IMR-90 (cell line): ENCODE measurements around the gene TRMT11. TPM values are rescaled to one million over a fixed set of nuclear protein-coding genes. Genes with fewer than 3 reads are reported as not detected.

Experiments used
- ATAC-seq: fragments of 200-7000 bp; cut with Tn5 transposase; 2 replicates; pipeline ENCODE4 v1.9.1; 2020; ENCODE audit warnings: low read depth, mild to moderate bottlenecking, moderate library complexity
- BruUV-seq: library from RNA; stranded (reverse); fragments of 400-500 nt; replicated peaks from 2 replicates; lab custom pipeline; 2021; lab: Mats Ljungman, UMichigan
- CTCF ChIA-PET: fragments of 300-600 bp; formaldehyde crosslinking; extraction: SDS; loops from one replicate; lab custom pipeline; 2021; ENCODE audit warnings: antibody characterized with exemption; lab: Yijun Ruan, JAX
- POLR2A ChIA-PET: fragments of 300-600 bp; sonication (Branson Sonifier 250); formaldehyde crosslinking; loops from one replicate; lab custom pipeline; 2022; ENCODE audit warnings: antibody characterized with exemption; ENCODE audit not compliant: unreplicated experiment; lab: Charles Lee
- DNase-seq: peaks from one replicate; pipeline ENCODE4 v3.0.0; 2013
- H2AFZ ChIP-seq: replicated peaks from 2 replicates; pipeline ENCODE3; 2013; ENCODE audit warnings: low read length, mild to moderate bottlenecking; ENCODE audit not compliant: poor library complexity
- H2AK5ac ChIP-seq: 2 replicates; pipeline ENCODE4 v1.6.1; 2013; ENCODE audit warnings: low read depth, low read length, inconsistent platforms
- H2AK9ac ChIP-seq: replicated peaks from 2 replicates; pipeline ENCODE3; 2013; ENCODE audit warnings: mild to moderate bottlenecking, low read depth, low read length, moderate library complexity; ENCODE audit not compliant: poor library complexity
- H2BK120ac ChIP-seq: 2 replicates; pipeline ENCODE4 v1.6.1; 2013; ENCODE audit warnings: low read depth, low read length, inconsistent platforms
- H2BK15ac ChIP-seq: 3 replicates; pipeline ENCODE4 v1.6.1; 2013; ENCODE audit warnings: low read depth, low read length, inconsistent platforms
- H2BK20ac ChIP-seq: 2 replicates; pipeline ENCODE4 v1.6.1; 2013; ENCODE audit warnings: low read depth, mild to moderate bottlenecking, inconsistent platforms, low read length, moderate library complexity
- H2BK5ac ChIP-seq: 2 replicates; pipeline ENCODE4 v1.6.1; 2013; ENCODE audit warnings: mild to moderate bottlenecking, low read depth, low read length, inconsistent platforms; ENCODE audit not compliant: poor library complexity, severe bottlenecking
- H3K14ac ChIP-seq: replicated peaks from 2 replicates; pipeline ENCODE4 v1.6.1; 2013; ENCODE audit warnings: low read depth, low read length, inconsistent platforms
- H3K18ac ChIP-seq: 2 replicates; pipeline ENCODE4 v1.6.1; 2013; ENCODE audit warnings: low read depth, low read length, control low read depth
- H3K23ac ChIP-seq: 2 replicates; pipeline ENCODE4 v1.6.1; 2013; ENCODE audit warnings: low read depth, low read length, inconsistent platforms
- H3K27ac ChIP-seq: 2 replicates; pipeline ENCODE4 v1.5.1; 2013; ENCODE audit warnings: mild to moderate bottlenecking, control low read depth, low read length; ENCODE audit not compliant: insufficient read depth
- H3K27me3 ChIP-seq: 2 replicates; pipeline ENCODE4 v1.6.1; 2013; ENCODE audit warnings: low read length; ENCODE audit not compliant: control insufficient read depth, insufficient read depth
- H3K36me3 ChIP-seq: 2 replicates; pipeline ENCODE4 v1.6.1; 2013; ENCODE audit warnings: low read length, mixed read lengths; ENCODE audit not compliant: control insufficient read depth, insufficient read depth
- H3K4ac ChIP-seq: 2 replicates; pipeline ENCODE4 v1.6.1; 2013; ENCODE audit warnings: low read depth, low read length, inconsistent platforms
- H3K4me1 ChIP-seq: 2 replicates; pipeline ENCODE4 v1.6.1; 2013; ENCODE audit warnings: low read length, mixed read lengths; ENCODE audit not compliant: control insufficient read depth, insufficient read depth
- H3K4me2 ChIP-seq: 2 replicates; pipeline ENCODE4 v1.6.1; 2013; ENCODE audit warnings: low read depth, mild to moderate bottlenecking, control low read depth, low read length, moderate library complexity
- H3K4me3 ChIP-seq: 2 replicates; pipeline ENCODE4 v1.5.1; 2013; ENCODE audit warnings: low read depth, mild to moderate bottlenecking, control low read depth, low read length, moderate library complexity; ENCODE audit not compliant: insufficient read depth
- H3K56ac ChIP-seq: 2 replicates; pipeline ENCODE4 v1.6.1; 2013; ENCODE audit warnings: low read length, inconsistent platforms; ENCODE audit not compliant: insufficient read depth; ENCODE audit errors: extremely low read depth
- H3K79me1 ChIP-seq, 2 experiments: 2 replicates each; pipeline ENCODE4 v1.6.1; 2013; ENCODE audit warnings: low read length in 2 of 2, inconsistent platforms in 1 of 2, low read depth in 1 of 2
- H3K9ac ChIP-seq: 2 replicates; pipeline ENCODE4 v1.6.1; 2013; ENCODE audit warnings: low read depth, low read length, control low read depth
- H3K9me1 ChIP-seq: 2 replicates; pipeline ENCODE4 v1.6.1; 2013; ENCODE audit warnings: low read length, inconsistent platforms; ENCODE audit not compliant: insufficient read depth
- H3K9me3 ChIP-seq: 2 replicates; pipeline ENCODE4 v1.6.1; 2013; ENCODE audit warnings: low read length; ENCODE audit not compliant: control insufficient read depth, insufficient read depth
- H4K20me1 ChIP-seq: 2 replicates; pipeline ENCODE4 v1.6.1; 2013; ENCODE audit warnings: low read length, inconsistent platforms; ENCODE audit not compliant: insufficient read depth
- H4K5ac ChIP-seq: 2 replicates; pipeline ENCODE4 v1.6.1; 2013; ENCODE audit warnings: mild to moderate bottlenecking, low read depth, low read length, control low read depth
- H4K8ac ChIP-seq, 2 experiments: 2 replicates each; pipeline ENCODE4 v1.6.1; 2013; ENCODE audit warnings: low read depth in 2 of 2, low read length in 2 of 2, control low read depth in 1 of 2, inconsistent platforms in 1 of 2
- H4K91ac ChIP-seq: 2 replicates; pipeline ENCODE4 v1.6.1; 2013; ENCODE audit warnings: low read depth, low read length, inconsistent platforms; ENCODE audit not compliant: insufficient read depth
- BHLHE40 ChIP-seq: fragments of 150-350 bp; IDR thresholded peaks from 2 replicates; pipeline ENCODE4 v1.6.1; 2016; ENCODE audit warnings: mild to moderate bottlenecking, low read depth, low read length
- CEBPB ChIP-seq: IDR thresholded peaks from 2 replicates; pipeline ENCODE4 v1.6.1; 2012; ENCODE audit warnings: low read depth, low read length, improper control_type of control experiment
- CHD1 ChIP-seq: IDR thresholded peaks from 2 replicates; pipeline ENCODE4 v1.6.1; 2012; ENCODE audit warnings: low read depth, low read length, improper control_type of control experiment
- FOS ChIP-seq: fragments of 150-350 bp; IDR thresholded peaks from 2 replicates; pipeline ENCODE4 v1.6.1; 2016; ENCODE audit warnings: low read depth, low read length
- MAFK ChIP-seq: IDR thresholded peaks from 2 replicates; pipeline ENCODE4 v1.6.1; 2012; ENCODE audit warnings: low read depth, low read length, improper control_type of control experiment
- MAZ ChIP-seq: IDR thresholded peaks from 2 replicates; pipeline ENCODE4 v1.6.1; 2012; ENCODE audit warnings: low read depth, mild to moderate bottlenecking, low read length, improper control_type of control experiment, moderate library complexity, borderline replicate concordance
- MXI1 ChIP-seq: IDR thresholded peaks from 2 replicates; pipeline ENCODE4 v1.6.1; 2012; ENCODE audit warnings: low read depth, mild to moderate bottlenecking, low read length, moderate library complexity, borderline replicate concordance
- NFE2L2 ChIP-seq: fragments of 150-350 bp; IDR thresholded peaks from 2 replicates; pipeline ENCODE4 v1.6.1; 2016; ENCODE audit warnings: low read depth, mild to moderate bottlenecking, low read length
- POLR2A ChIP-seq: IDR thresholded peaks from 2 replicates; pipeline ENCODE4 v1.6.1; 2012; ENCODE audit warnings: mild to moderate bottlenecking, low read depth, low read length
- RCOR1 ChIP-seq: IDR thresholded peaks from 2 replicates; pipeline ENCODE4 v1.6.1; 2012; ENCODE audit warnings: mild to moderate bottlenecking, low read length, improper control_type of control experiment; ENCODE audit not compliant: insufficient replicate concordance
- RFX5 ChIP-seq: IDR thresholded peaks from 2 replicates; pipeline ENCODE4 v1.8.0; 2012; ENCODE audit warnings: low read depth, mild to moderate bottlenecking, low read length, moderate library complexity
- SMC3 ChIP-seq: fragments of 150-350 bp; IDR thresholded peaks from 2 replicates; pipeline ENCODE4 v1.6.1; 2016; ENCODE audit warnings: low read depth, mild to moderate bottlenecking, antibody characterized with exemption, low read length, moderate library complexity
- WGBS, 2 experiments: methylation state at CpG; one replicate each; pipeline versions ENCODE4 v1.1.5 to v1.1.7; 2013; ENCODE audit warnings: missing lambda C conversion rate in 2 of 2; ENCODE audit not compliant: insufficient read length in 1 of 2; ENCODE audit errors: extremely low coverage in 2 of 2; 5-methylcytosine and 5-hydroxymethylcytosine counted together
- dilution Hi-C: fragments of 300-500 bp; cut with HindIII; formaldehyde crosslinking; loops from one replicate; pipeline ENCODE4 v1.14.3; 2018; ENCODE audit warnings: low sequenced_read_pairs; ENCODE audit not compliant: unreplicated experiment
- in situ Hi-C: fragments of 300-500 bp; cut with MboI; formaldehyde crosslinking; loops from 3 replicates; pipeline ENCODE4 v1.14.3; 2019; ENCODE audit warnings: low sequenced_read_pairs, inconsistent platforms, mixed read lengths
- intact Hi-C: fragments of 100-400 bp; cut with micrococcal nuclease; formaldehyde crosslinking; loops from 2 replicates; pipeline ENCODE4 v1.10.0; 2022
- polyA plus RNA-seq, 3 experiments: library from polyadenylated mRNA; depleted of rRNA; stranded (reverse); fragments of >200 nt; gene quantifications; 2 replicates each; pipeline ENCODE4 v1.2.3, GENCODE V29; 2012; ENCODE audit warnings: low replicate concordance in 1 of 3
- total RNA-seq: library from RNA; depleted of rRNA; stranded (reverse); fragments of >200 nt; gene quantifications from 2 replicates; pipeline ENCODE4 v1.2.3, GENCODE V29; 2012
- TF ChIP-seq, protein P1 (sequence below): conservative IDR thresholded peaks from 2 replicates; pipeline ENCODE4 v1.5.1; 2012; ENCODE audit warnings: mild to moderate bottlenecking, low read depth, low read length, improper control_type of control experiment
- TF ChIP-seq, protein P2 (sequence below): fragments of 150-350 bp; IDR thresholded peaks from 2 replicates; pipeline ENCODE4 v1.6.1; 2017; ENCODE audit warnings: mild to moderate bottlenecking, antibody characterized with exemption, low read length, low read depth
- TF ChIP-seq, protein P3 (sequence below): fragments of 150-350 bp; IDR thresholded peaks from 2 replicates; pipeline ENCODE4 v1.6.1; 2016; ENCODE audit warnings: low read depth, mild to moderate bottlenecking, low read length, moderate library complexity, borderline replicate concordance

TRMT11 gene
- total and polyA plus RNA-seq, 2 of the 4 experiments (the other 2 are of a cell fraction), result 14.3 to 19.0 TPM

GRCh38 chr6:126054258-126054702 lies 67.9 kb downstream of the TRMT11 start:
- H4K91ac ChIP-seq, result no peak overlapping the region
- no peak overlapping the region for H2BK5ac ChIP-seq
- no CpG with 5 or more reads among the region's 4 CpGs for WGBS, 2 experiments
- H3K27ac ChIP-seq, result no peak overlapping the region
- no peaks in the 10 kb centered on the region for H3K36me3 ChIP-seq
- H2AK9ac ChIP-seq, result no peak overlapping the region
- no peak overlapping the region for H2BK15ac ChIP-seq
- no peak overlapping the region for H2AK5ac ChIP-seq
- no peaks in the 10 kb centered on the region for H3K4me1 ChIP-seq
- POLR2A ChIA-PET, result no interaction called here
- intact Hi-C loops (no loop called here), dilution Hi-C loops (no loop called here), in situ Hi-C loops (no loop called here)
- BruUV-seq, result no TSS peak
- H4K20me1 ChIP-seq, result no peaks in the 10 kb centered on the region
- H4K5ac ChIP-seq, result no peak overlapping the region
- no peak overlapping the region for H3K4me3 ChIP-seq
- no peak overlapping the region for H3K56ac ChIP-seq
- no peaks in the 10 kb centered on the region for H3K9me3 ChIP-seq
- no peak overlapping the region for H3K4me2 ChIP-seq
- DNase-seq (no peak), ATAC-seq (no peak)
- H3K9ac ChIP-seq, result no peak overlapping the region
- CTCF ChIA-PET, result no interaction called here
- H3K9me1 ChIP-seq, result no peaks in the 10 kb centered on the region
- no peak overlapping the region for H3K14ac ChIP-seq
- H2BK120ac ChIP-seq, result no peak overlapping the region
- H2AFZ ChIP-seq, result no peak overlapping the region
- no peak overlapping the region for H4K8ac ChIP-seq
- H3K4ac ChIP-seq, result no peak overlapping the region
- TF ChIP-seq MXI1 (no peak), MAZ (no peak), BHLHE40 (no peak), SMC3 (no peak), RCOR1 (no peak), POLR2A (no peak), CEBPB (no peak), MAFK (no peak), CHD1 (no peak), FOS (no peak), RFX5 (no peak), NFE2L2 (no peak)
- TF ChIP-seq, protein P1, sequence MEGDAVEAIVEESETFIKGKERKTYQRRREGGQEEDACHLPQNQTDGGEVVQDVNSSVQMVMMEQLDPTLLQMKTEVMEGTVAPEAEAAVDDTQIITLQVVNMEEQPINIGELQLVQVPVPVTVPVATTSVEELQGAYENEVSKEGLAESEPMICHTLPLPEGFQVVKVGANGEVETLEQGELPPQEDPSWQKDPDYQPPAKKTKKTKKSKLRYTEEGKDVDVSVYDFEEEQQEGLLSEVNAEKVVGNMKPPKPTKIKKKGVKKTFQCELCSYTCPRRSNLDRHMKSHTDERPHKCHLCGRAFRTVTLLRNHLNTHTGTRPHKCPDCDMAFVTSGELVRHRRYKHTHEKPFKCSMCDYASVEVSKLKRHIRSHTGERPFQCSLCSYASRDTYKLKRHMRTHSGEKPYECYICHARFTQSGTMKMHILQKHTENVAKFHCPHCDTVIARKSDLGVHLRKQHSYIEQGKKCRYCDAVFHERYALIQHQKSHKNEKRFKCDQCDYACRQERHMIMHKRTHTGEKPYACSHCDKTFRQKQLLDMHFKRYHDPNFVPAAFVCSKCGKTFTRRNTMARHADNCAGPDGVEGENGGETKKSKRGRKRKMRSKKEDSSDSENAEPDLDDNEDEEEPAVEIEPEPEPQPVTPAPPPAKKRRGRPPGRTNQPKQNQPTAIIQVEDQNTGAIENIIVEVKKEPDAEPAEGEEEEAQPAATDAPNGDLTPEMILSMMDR, result no peak
- TF ChIP-seq, protein P2, sequence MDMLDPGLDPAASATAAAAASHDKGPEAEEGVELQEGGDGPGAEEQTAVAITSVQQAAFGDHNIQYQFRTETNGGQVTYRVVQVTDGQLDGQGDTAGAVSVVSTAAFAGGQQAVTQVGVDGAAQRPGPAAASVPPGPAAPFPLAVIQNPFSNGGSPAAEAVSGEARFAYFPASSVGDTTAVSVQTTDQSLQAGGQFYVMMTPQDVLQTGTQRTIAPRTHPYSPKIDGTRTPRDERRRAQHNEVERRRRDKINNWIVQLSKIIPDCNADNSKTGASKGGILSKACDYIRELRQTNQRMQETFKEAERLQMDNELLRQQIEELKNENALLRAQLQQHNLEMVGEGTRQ, result no peak
- TF ChIP-seq, protein P3, sequence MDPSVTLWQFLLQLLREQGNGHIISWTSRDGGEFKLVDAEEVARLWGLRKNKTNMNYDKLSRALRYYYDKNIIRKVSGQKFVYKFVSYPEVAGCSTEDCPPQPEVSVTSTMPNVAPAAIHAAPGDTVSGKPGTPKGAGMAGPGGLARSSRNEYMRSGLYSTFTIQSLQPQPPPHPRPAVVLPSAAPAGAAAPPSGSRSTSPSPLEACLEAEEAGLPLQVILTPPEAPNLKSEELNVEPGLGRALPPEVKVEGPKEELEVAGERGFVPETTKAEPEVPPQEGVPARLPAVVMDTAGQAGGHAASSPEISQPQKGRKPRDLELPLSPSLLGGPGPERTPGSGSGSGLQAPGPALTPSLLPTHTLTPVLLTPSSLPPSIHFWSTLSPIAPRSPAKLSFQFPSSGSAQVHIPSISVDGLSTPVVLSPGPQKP, result no peak
- no peak overlapping the region for H2BK20ac ChIP-seq
- H3K79me1 ChIP-seq, result no peaks in the 10 kb centered on the region
- H3K27me3 ChIP-seq, result no peaks in the 10 kb centered on the region
- H3K18ac ChIP-seq, result no peak overlapping the region
- H3K23ac ChIP-seq, result no peak overlapping the region
